GM23338 (cell line): Measurements from ENCODE around the gene GALE. TPM values are rescaled to one million over a fixed set of nuclear protein-coding genes. Genes with fewer than 3 reads are reported as not detected.

ENCODE experiments used
- ATAC-seq: fragments of 200-7000 bp; cut with Tn5 transposase; 3 replicates; pipeline ENCODE4 v1.9.1; 2020
- DNase-seq: peaks from one replicate; pipeline ENCODE4 v3.0.0-alpha.2; 2015; ENCODE audit warnings: low spot score
- H2AFZ ChIP-seq: fragments of 200-600 bp; sonication (generic); 2 replicates; pipeline ENCODE4 v1.8.0; 2016; ENCODE audit warnings: antibody characterized with exemption, mild to moderate bottlenecking, moderate library complexity
- H3F3A ChIP-seq: fragments of 200-600 bp; sonication (generic); replicated peaks from 2 replicates; pipeline ENCODE4 v1.8.0; 2017; ENCODE audit warnings: antibody characterized with exemption, mixed run types, low read depth
- H3K27ac ChIP-seq: fragments of 200-600 bp; sonication (generic); 2 replicates; pipeline ENCODE4 v1.6.1; 2016; ENCODE audit warnings: low read depth
- H3K27me3 ChIP-seq: fragments of 200-600 bp; sonication (generic); 2 replicates; pipeline ENCODE4 v1.8.0; 2016; ENCODE audit warnings: mild to moderate bottlenecking, mixed run types, moderate library complexity; ENCODE audit not compliant: insufficient read depth
- H3K36me3 ChIP-seq: fragments of 200-600 bp; sonication (generic); 2 replicates; pipeline ENCODE4 v1.8.0; 2016; ENCODE audit warnings: mild to moderate bottlenecking; ENCODE audit not compliant: insufficient read depth
- H3K4me1 ChIP-seq: fragments of 200-600 bp; sonication (generic); 2 replicates; pipeline ENCODE4 v1.8.0; 2016; ENCODE audit warnings: mild to moderate bottlenecking, moderate library complexity; ENCODE audit not compliant: insufficient read depth
- H3K4me2 ChIP-seq: fragments of 200-600 bp; sonication (generic); 2 replicates; pipeline ENCODE4 v1.7.1; 2017; ENCODE audit warnings: mixed run types
- H3K4me3 ChIP-seq: fragments of 200-600 bp; sonication (generic); 2 replicates; pipeline ENCODE4 v1.6.1; 2016; ENCODE audit warnings: mixed run types
- H3K79me2 ChIP-seq: fragments of 200-600 bp; sonication (generic); replicated peaks from 2 replicates; pipeline ENCODE4 v1.8.0; 2017; ENCODE audit warnings: mild to moderate bottlenecking; ENCODE audit not compliant: insufficient read depth
- H3K9me2 ChIP-seq: fragments of 200-600 bp; sonication (generic); 2 replicates; pipeline ENCODE4 v1.8.0; 2017; ENCODE audit not compliant: insufficient read depth
- H4K20me1 ChIP-seq: fragments of 200-600 bp; sonication (generic); replicated peaks from 2 replicates; pipeline ENCODE4 v1.8.0; 2017; ENCODE audit warnings: mild to moderate bottlenecking; ENCODE audit not compliant: insufficient read depth
- H3K27ac Mint-ChIP-seq: 2 replicates; pipeline ENCODE4 v1.8.0; 2020; ENCODE audit warnings: inconsistent platforms, mild to moderate bottlenecking, moderate library complexity, mixed read lengths
- H3K27me3 Mint-ChIP-seq: 3 replicates; pipeline ENCODE4 v1.8.0; 2022; ENCODE audit warnings: low read depth, mild to moderate bottlenecking, moderate library complexity, mixed read lengths, inconsistent platforms; ENCODE audit not compliant: insufficient read depth, poor library complexity
- H3K36me3 Mint-ChIP-seq: 3 replicates; pipeline ENCODE4 v1.8.0; 2021; ENCODE audit warnings: low read depth, mild to moderate bottlenecking, inconsistent platforms, moderate library complexity, mixed read lengths
- H3K4me1 Mint-ChIP-seq: 3 replicates; pipeline ENCODE4 v1.8.0; 2020; ENCODE audit warnings: mild to moderate bottlenecking, inconsistent platforms, mixed read lengths
- H3K4me3 Mint-ChIP-seq: 3 replicates; pipeline ENCODE4 v1.8.0; 2021; ENCODE audit warnings: moderate library complexity, mild to moderate bottlenecking, inconsistent platforms, mixed read lengths
- H3K9me3 Mint-ChIP-seq: 3 replicates; pipeline ENCODE4 v1.8.0; 2020; ENCODE audit warnings: moderate library complexity, mild to moderate bottlenecking, inconsistent platforms, mixed read lengths
- CREB1 ChIP-seq: fragments of 250-450 bp; sonication (Bioruptor Pico); IDR thresholded peaks from 2 replicates; pipeline ENCODE4 v1.5.0; 2020; ENCODE audit warnings: low read depth, mild to moderate bottlenecking, moderate library complexity
- CTCF ChIP-seq, 2 experiments: fragments of 200-600 bp in 1 of 2; sonication (generic) in 1 of 2; conservative IDR thresholded peaks; 2 replicates each; pipeline versions ENCODE4 v1.5.1 to v1.6.1; 2016 to 2017; ENCODE audit warnings: antibody characterized with exemption in 2 of 2, low read depth in 2 of 2, mild to moderate bottlenecking in 2 of 2, moderate library complexity in 1 of 2
- ETS1 ChIP-seq: IDR thresholded peaks from 2 replicates; pipeline ENCODE4 v1.6.1; 2016; ENCODE audit warnings: antibody characterized with exemption
- EZH2 ChIP-seq: fragments of 200-600 bp; sonication (generic); IDR thresholded peaks from one replicate; pipeline ENCODE4 v1.8.0; 2017; ENCODE audit warnings: antibody characterized with exemption, mild to moderate bottlenecking, low read depth; ENCODE audit not compliant: unreplicated experiment
- JUNB ChIP-seq: IDR thresholded peaks from one replicate; pipeline ENCODE4 v1.6.1; 2016; ENCODE audit warnings: antibody characterized with exemption; ENCODE audit not compliant: unreplicated experiment
- NANOG ChIP-seq: IDR thresholded peaks from 2 replicates; pipeline ENCODE4 v1.6.1; 2016; ENCODE audit warnings: antibody characterized with exemption, borderline replicate concordance
- POLR2AphosphoS5 ChIP-seq: IDR thresholded peaks from 2 replicates; pipeline ENCODE4 v1.6.1; 2016; ENCODE audit warnings: antibody characterized with exemption, low read depth
- STAT1 ChIP-seq: IDR thresholded peaks from one replicate; pipeline ENCODE4 v1.6.1; 2016; ENCODE audit warnings: antibody characterized with exemption; ENCODE audit not compliant: unreplicated experiment
- ZNF114 ChIP-seq: fragments of 250-450 bp; sonication (Bioruptor Pico); IDR thresholded peaks from 2 replicates; pipeline ENCODE4 v1.5.0; 2020; ENCODE audit warnings: mild to moderate bottlenecking, moderate library complexity
- polyA plus RNA-seq: library from polyadenylated mRNA; unstranded; fragments of >200 nt; fragmentation: Nextera tagmentation; extraction: Ambion mirVana; gene quantifications from 2 replicates; pipeline ENCODE4 v1.2.1, GENCODE V29; 2016
- total RNA-seq: library from RNA; depleted of rRNA; stranded (reverse); fragments of >200 nt; shearing (Covaris generic); gene quantifications from 2 replicates; pipeline ENCODE4 v1.2.3, GENCODE V29; 2014

Gene GALE
- total and polyA plus RNA-seq, 2 experiments from 2014 or later, result 28.1 to 31.7 TPM

DNA sequence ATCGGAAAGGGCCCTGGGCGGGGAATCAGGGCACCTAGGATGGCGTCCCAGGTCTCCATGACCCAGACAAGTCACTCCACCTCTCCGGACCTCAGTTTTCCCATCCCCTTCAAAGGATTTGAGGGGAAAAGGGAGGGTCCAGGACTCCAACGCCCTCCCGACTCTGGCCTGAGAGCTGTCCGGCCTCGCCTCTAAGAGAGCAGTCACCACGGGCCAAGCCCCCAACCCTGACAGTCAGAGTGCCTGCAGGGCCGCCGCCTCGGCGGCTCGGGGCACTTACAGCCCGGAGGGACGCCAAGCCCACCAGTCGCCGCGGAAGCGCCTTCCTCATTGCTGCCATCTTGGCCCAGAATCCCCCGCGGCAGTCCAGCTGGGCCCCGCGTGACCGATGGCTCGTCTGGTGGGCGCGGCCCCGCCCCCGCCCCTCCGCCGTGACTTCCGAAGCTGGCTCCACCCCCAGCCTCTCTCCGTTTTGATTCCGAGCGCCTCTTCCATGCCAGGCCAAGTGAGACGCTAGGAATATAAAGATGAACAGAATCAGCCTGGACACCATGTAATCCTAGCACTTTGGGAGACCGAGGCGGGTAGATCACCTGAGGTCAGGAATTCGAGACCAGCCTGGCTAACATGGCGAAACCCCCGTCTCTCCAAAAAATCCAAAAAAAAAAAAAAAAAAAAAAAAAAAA is 24.7 kb upstream of the GALE start, which contains the start of gene HMGCL:
TSS of gene HMGCL (minus strand) at position 354 of the 686 bp plus-strand sequence. CDS start at position 340, 14 bp downstream.
- Histone ChIP-seq H3K36me3 (no peaks in the 10 kb centered on the region), H2AFZ (peak within 1 kb of the TSS; percentile 96), H4K20me1 (no peaks in the 10 kb centered on the region), H3K79me2 (no peaks in the 10 kb centered on the region; the same call in 1 of the 2 replicates), H3K4me3 (peak within 1 kb of the TSS; percentile 98), H3K4me2 (peak within 1 kb of the TSS; percentile 89), H3K27me3 (no peaks in the 10 kb centered on the region), H3K4me1 (peaks cover 7% of the 10 kb centered on the region), H3K27ac (peak within 1 kb of the TSS; percentile 97), H3F3A (0 out of 2 replicates have a peak, but pooled peaks cover 6% of the 10 kb centered on the region), H3K9me2 (no peaks in the 10 kb centered on the region)
- Mint-ChIP-seq H3K4me1 (peaks cover 3% of the 10 kb centered on the region; the same call in 2 of the 3 replicates), H3K4me3 (peak within 1 kb of the TSS; percentile 93), H3K9me3 (no peaks in the 10 kb centered on the region; the same call in 2 of the 3 replicates), H3K27me3 (peaks cover 14% of the 10 kb centered on the region), H3K27ac (peak within 1 kb of the TSS; percentile 92), H3K36me3 (no peaks in the 10 kb centered on the region)
- DNase-seq (peak; percentile 94), ATAC-seq (peak; percentile 94)
- TF ChIP-seq CTCF (conservative IDR thresholded peaks at IDR 0.05; ENCODE audit: low read depth in 2 of 2) (no peak), ETS1 (peak; percentile 37; the same call in 1 of the 2 replicates), POLR2AphosphoS5 (peak; percentile 88), STAT1 (no peak), ZNF114 (CRISPR knock-in tag) (no peak), CREB1 (CRISPR knock-in tag) (peak; percentile 43; the same call in 1 of the 2 replicates)

DNA sequence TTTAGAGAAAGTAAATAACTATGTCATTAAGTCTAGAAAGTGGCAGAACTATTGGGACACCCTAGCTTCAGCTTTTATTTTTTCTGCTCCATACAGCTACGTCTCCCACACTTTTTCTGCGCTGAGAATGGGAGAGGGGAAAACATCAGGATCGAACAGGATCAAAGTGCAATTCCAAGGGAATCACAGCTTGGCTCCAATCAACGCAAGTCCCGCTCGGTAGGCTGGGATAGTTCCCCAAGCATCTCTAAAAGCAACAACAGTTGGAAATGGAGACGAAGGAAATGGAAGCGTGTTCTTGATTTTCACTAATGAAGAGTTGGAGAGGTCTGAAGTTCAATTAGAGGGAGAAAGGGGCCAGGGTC is 24.1 kb upstream of the GALE start:
- Mint-ChIP-seq H3K4me1 (peaks cover 3% of the 10 kb centered on the region; the same call in 2 of the 3 replicates), H3K27me3 (peaks cover 14% of the 10 kb centered on the region), H3K9me3 (no peaks in the 10 kb centered on the region; the same call in 2 of the 3 replicates), H3K27ac (peak overlapping the region; percentile 92), H3K4me3 (peak overlapping the region; percentile 93), H3K36me3 (no peaks in the 10 kb centered on the region)
- Histone ChIP-seq H3K4me3 (peak overlapping the region; percentile 98), H4K20me1 (no peaks in the 10 kb centered on the region), H3K36me3 (no peaks in the 10 kb centered on the region), H3F3A (0 out of 2 replicates have a peak, but pooled peaks cover 6% of the 10 kb centered on the region), H2AFZ (peak overlapping the region; percentile 96), H3K27me3 (no peaks in the 10 kb centered on the region), H3K4me1 (peaks cover 7% of the 10 kb centered on the region), H3K4me2 (peak overlapping the region; percentile 89), H3K9me2 (no peaks in the 10 kb centered on the region), H3K79me2 (no peaks in the 10 kb centered on the region; the same call in 1 of the 2 replicates), H3K27ac (peak overlapping the region; percentile 97)
- DNase-seq (peak; percentile 53), ATAC-seq (peak; percentile 19)
- TF ChIP-seq CTCF (conservative IDR thresholded peaks at IDR 0.05; ENCODE audit: low read depth in 2 of 2) (no peak), EZH2 (no peak), ETS1 (no peak), STAT1 (no peak), NANOG (no peak), JUNB (no peak), CREB1 (CRISPR knock-in tag) (no peak)
